ENCODE data around the gene ARFIP1.
"Not testable (repeated sequence)": the region's sequence is repeated elsewhere in the genome, so short reads cannot be mapped to it uniquely, and the experiment has no call there.

Gene ARFIP1

DNA sequence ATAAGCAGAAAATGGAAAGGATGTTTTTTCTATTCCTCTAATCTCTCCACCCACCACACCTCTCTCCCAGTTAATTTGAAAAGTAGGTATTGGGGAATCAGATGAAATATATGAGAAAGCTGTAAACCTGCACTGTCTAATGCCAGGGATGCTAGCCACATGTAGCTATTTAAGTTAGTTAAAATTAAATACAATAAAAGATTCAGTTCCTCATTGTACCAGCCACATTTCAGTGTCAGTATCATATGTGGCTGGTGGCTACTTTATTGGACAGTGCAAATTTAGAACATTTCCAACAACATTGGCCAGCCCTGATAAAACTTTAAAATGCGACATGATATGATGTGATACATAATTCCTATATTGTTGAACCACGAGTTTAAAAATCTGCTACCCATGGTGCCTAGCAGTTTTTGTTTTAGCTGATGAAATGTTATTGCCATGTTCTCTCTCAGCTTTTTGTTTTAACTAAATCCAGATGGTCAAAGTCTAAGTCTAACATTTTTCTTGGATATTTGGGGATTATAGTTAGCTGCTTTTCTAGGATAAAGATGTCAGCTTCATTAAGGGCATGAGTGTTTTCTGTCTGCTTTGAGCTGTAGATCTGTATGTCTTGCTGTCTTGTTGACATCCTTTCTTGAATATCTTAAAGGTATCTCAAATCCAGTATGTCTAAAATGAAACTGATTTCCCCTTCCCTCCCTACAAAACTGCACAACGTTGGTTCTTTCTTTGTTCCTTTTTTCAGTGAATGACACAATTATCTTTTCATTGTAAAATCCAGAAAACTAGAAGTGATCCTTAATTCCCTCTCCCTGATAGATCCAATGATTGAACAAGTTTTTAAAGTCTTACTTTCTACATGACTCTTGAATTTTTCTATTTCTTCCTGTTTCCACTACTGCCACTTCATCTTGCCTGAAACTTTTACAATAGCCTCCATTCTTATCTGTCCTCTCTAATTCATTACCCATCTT is 6.2 kb downstream of the ARFIP1 start:
- no peak for DNase-seq

DNA sequence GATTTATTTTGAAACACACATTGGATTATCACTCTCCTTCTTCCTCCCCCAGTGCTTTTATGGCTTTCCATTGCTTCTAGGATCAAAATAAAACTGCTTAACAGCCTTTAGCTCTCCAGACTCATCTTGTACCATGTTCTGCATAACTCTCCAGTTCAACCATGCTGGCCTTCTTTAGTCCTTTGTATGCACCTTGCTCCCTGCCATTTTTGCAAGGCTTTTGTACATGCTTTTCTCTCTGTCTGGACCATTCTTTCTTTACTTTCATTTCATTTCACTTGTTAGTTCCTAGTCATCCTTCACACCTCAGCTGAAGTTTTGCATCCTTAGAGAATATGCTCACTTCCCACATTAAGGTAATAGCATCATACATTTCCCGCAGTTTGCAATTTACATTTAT is 6.9 kb downstream of the ARFIP1 start:
- no peak for DNase-seq

GRCh38 chr4:152795891-152796290 is 16.1 kb downstream of the ARFIP1 start:
- DNase-seq, result no peak

DNA sequence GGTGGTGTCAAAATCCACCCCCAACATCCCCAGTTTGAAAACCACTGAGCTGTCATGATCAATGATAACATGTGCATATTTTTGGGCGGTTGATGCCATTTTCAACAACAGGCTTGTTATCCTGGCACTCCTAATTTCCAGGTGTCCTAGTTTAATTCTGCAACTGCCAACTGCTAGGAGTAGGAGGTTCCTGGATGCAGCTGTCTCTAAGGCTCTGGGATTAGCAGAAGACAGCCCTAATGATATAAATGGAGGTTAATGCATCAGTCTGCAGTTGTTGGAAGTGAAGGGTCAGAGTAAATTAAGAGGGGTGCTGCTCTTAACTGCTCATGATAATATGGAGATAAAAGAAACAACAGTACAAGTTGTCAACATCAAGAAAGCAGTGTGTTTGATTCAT is 23.8 kb downstream of the ARFIP1 start:
- DNase-seq, result no peak

DNA sequence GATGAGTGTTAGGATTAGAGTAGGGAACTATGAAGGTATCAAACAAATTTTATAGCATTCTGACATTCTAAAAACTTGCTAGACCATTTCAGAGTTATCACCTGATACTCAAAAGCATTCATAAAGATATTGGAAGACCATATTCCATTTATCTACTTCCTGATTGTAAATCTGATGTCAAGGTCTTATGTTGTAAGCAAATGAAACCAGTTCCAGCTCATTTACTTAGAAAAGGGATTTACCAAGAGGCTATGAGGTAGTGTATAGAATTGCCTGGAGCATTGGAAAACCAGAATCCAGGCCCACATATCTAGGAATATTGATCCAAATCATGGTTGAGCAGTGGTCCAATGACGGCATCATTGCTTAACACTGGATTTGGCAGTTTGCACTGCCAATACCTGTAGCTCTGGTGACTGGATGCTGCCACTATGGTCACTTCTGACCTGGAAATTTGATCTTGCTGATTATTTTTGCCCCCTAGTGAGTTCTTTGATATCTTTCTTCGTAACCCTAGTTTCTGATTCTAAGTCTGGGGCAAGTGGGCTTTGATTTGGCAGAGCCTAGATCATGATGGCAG is 25.4 kb downstream of the ARFIP1 start:
- no peak for DNase-seq

DNA sequence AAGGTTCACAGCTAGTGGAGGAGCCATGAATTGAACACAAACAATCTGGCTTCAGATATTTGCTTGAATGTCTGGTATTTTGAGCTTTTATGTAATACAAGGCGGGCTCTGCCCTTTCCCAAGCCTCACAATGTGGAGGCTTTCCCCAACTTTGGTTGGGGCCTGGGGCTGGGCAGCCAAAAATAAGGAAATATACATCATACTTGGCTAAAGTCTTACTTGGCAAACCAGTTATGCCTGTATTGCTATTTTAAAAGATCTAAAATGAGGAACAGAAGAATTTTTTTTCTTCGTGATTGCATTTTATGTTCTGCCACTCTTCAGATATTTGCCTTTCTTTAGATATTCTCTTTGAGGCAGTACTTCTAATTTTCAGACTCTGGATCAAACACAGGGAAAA is 26.1 kb downstream of the ARFIP1 start:
- no peak for DNase-seq

GRCh38 chr4:152806501-152807125 is 26.9 kb downstream of the ARFIP1 start:
- DNase-seq, result no peak

DNA sequence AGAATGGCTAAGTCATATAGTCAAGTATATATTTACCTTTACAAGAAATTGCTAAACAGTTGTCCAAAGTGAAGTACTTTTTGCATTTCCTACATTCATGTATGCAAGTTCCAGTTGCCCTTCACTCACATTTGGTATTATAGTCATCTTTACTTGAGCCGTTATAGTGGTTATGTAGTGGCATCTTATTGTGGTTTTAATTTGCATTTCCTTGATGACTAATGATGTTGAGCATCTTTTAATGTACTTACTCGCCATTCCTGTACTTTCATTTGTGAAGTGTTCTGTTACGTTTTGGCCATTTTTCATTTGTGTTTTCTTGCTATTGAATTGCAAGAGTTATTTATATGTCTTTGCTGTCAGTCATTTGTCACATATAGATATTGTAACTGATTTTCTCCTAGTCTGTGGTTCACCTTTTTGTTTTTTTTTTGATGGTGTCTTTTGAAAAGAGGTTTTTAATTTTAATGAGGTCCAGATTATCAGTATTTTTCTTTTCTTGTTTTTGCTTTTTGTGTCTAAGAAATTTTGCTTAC is 27.6 kb downstream of the ARFIP1 start:
- DNase-seq, result no peak

DNA sequence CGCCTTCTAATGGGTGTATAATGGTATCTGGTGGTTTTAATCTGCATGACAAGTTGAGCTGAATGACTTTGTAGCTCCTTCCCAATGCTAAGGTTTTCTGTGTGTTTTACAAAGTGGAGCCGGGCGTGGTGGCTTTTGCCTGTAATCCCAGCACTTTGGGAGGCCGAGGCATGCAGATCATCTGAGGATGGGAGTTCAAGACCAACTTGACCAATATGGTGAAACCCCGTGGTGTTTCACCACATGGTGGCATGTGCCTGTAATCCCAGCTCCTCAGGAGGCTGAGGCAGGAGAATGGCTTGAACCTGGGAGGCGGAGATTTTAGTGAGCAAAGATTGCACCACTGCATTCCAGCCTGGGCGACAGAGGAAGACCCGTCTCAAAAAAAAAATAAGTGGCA is 28.9 kb downstream of the ARFIP1 start:
- DNase-seq, result no peak

DNA sequence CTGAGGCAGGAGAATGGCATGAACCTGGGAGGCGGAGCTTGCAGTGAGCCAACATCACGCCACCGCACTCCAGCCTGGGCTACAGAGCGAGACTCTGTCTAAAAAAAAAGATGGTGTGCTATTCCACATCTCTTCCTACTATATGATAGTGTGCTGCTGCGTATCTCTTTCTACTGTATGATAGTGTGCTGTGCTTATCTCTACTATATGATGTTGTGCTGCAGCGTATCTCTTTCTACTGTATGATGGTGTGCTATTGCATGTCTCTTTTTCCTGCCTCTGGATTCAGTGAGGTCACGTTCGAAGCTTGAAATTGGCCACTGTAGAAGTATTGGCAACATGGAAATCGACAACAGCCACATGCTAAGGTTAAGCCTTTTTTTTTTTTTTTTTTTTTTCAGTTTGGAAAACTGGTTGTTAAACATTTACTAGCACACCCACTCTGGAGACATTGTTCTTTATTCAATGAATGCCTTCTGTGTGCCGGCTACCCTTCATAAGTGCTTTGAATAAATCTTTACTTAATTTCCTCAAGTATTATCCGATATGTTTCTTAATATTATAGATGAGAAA is 31.0 kb downstream of the ARFIP1 start:
- no peak for DNase-seq

DNA sequence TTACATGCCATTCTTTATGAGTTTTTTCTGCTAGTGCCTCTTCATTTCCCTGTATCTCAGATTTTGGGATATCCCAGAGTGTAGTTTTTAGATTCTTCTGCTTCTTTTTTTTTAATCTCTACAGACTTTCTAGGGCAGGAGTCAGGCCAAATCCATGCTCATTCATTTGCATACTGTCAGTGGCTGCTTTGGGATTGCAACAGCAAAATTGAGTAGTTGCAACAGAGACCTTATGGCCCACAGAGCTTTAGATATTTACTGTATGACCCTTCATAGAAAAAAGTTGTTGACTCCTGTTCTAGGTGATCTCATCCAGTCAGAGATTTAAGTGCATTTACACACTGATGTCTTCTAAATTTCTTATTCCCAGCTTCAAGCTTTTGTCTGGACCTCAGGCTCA is 35.3 kb downstream of the ARFIP1 start:
- DNase-seq, result no peak

DNA sequence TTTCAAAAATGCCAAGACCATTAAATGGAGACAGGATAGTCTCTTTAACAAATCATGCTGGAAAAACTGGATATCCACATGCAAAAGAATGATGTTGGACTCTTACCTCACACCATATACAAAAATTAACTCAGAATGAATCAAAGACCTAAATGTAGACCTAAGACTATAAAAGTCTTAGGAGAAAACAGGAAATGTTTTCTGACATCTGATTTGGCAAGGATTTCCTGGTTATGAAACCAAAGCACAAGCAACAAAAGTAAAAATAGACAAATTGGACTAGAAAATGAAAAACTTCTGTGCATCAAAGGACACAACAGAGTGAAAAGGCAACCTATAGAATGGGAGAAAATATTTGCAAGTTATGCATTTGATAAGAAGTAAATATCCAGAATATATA is 37.6 kb downstream of the ARFIP1 start:
- DNase-seq, result no peak

GRCh38 chr4:152819026-152819645 is 39.4 kb downstream of the ARFIP1 start:
- DNase-seq, result no peak

DNA sequence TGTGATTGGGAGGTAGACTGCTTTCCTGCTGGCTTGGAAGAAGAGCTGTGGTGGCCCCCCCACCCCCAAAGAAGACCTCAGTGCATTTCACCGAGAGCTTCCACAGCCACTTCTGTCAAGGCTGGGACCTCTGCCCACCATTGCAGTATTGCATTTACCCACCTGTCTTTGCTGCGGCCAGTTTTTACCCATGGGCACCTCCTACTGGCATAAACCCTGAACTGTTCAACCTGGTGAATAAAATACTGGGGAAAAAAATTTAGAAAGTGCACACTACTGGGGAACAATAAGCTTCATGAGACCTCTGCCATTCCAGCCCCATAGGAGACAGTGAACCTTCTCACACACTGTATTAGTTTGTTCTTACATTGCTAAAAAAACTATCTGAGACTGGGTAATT is 40.3 kb downstream of the ARFIP1 start:
- DNase-seq, result no peak

GRCh38 chr4:152822323-152822722 is 42.6 kb downstream of the ARFIP1 start:
- DNase-seq, result no peak

DNA sequence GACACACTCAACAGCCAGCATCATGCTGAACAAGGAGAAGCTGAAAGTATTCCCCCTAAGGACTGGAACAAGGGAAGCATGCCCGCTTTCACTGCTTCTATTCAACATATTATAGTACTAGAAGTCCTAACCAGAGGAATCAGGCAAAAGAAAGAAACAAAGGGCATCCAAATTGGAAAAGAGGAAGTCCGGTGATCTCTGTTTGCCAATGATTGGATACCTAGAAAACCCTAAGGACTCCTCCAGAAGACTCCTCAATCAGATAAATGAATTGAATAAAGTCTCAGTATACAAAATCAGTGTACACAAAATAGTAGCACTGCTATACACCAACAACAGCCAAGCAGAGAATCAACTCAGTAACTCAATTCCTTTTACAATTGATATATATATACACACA is 44.8 kb downstream of the ARFIP1 start:
- DNase-seq, result no peak

- no peak for DNase-seq
These were observed 45.6 kb downstream of the ARFIP1 start for GRCh38 chr4:152825336-152825735.

DNA sequence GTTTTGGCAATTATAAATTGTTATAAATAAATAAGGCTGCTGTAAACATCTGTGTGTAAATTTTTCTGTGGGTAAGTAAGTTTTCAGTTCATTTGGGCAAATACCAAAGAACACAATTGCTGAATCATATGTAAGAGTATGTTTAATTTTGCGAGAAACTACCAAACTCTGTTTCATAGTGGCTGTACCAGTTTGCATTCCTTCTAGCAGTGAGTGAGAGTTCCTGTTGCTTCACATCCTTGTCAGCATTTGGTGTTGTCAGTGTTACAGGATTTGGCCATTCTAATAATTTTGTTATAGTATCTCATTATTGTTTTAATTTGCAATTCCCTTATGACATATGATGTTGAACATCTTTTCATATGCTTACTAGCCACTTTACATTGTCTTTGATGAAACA is 48.4 kb downstream of the ARFIP1 start:
- no peak for DNase-seq

GRCh38 chr4:152831416-152831815 is 51.7 kb downstream of the ARFIP1 start:
- no peak for DNase-seq

DNA sequence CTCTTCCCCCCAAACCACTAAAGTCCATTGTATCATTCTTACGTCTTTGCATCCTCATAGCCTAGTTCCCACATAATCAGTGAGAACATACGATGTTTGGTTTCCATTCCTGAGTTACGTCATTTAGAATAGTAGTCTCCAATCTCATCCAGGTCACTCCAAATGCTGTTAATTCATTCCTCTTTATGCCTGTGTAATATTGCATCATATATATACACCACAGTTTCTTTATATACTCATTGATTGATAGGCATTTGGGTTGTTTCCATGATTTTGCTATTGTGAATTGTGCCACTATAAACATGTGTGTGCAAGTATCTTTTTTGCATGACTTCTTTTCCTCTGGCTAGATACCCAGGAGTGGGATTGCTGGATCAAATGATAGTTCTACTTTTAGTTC is 57.2 kb downstream of the ARFIP1 start:
- DNase-seq, result no peak

- DNase-seq, result not testable (repeated sequence)
These were observed 60.0 kb downstream of the ARFIP1 start for GRCh38 chr4:152839729-152840128.

GRCh38 chr4:152843481-152844090 is 63.8 kb downstream of the ARFIP1 start:
- no peak for DNase-seq
